GM12874 (cell line): ENCODE data around the gene SMPDL3B.

ENCODE experiments used
- CTCF ChIP-seq: IDR thresholded peaks from 2 replicates; pipeline ENCODE4 v1.5.1; 2011; ENCODE audit warnings: low read depth, mild to moderate bottlenecking, control low read depth, low read length, moderate library complexity; ENCODE audit not compliant: insufficient read depth

Gene SMPDL3B

GRCh38 chr1:27961646-27962221 is 26.9 kb downstream of the SMPDL3B start:
- TF ChIP-seq CTCF: no peak

GRCh38 chr1:27963393-27963792 is 28.6 kb downstream of the SMPDL3B start:
- TF ChIP-seq CTCF: no peak

GRCh38 chr1:27966402-27967105 is 31.8 kb downstream of the SMPDL3B start:
- no peak for TF ChIP-seq CTCF

- no peak for TF ChIP-seq CTCF
These were observed 32.5 kb downstream of the SMPDL3B start for GRCh38 chr1:27967106-27967883.

- TF ChIP-seq CTCF: no peak
These were observed 33.2 kb downstream of the SMPDL3B start for GRCh38 chr1:27967884-27968466.

GRCh38 chr1:27968692-27969091 is 33.9 kb downstream of the SMPDL3B start:
- no peak for TF ChIP-seq CTCF

GRCh38 chr1:27970401-27970800 is 35.6 kb downstream of the SMPDL3B start:
- no peak for TF ChIP-seq CTCF
